ENCODE results near the gene POU6F2.

Gene POU6F2

GRCh38 chr7:39035903-39036302 is 58.2 kb downstream of the POU6F2 start:
- H3K27ac ChIP-seq (ENCODE audit: extremely low read depth, low read depth, low read length), result no peak overlapping the region
- POLR2A ChIA-PET, result no interaction called here
- no peaks in the 10 kb centered on the region for H3K4me1 ChIP-seq (ENCODE audit: control insufficient read depth, insufficient read depth, low read length)
- CTCF ChIA-PET, result interaction anchor here (0.6 to 0.7 kb wide), 3 partner anchors 240 to 1197 kb away, joined by 3 read pairs; no protein-coding TSS in a partner anchor
- H3K36me3 ChIP-seq (ENCODE audit: control insufficient read depth in 2 of 2, insufficient read depth in 1 of 2, low read length in 2 of 2), result no peaks in the 10 kb centered on the region
- no peak overlapping the region for H3K4me3 ChIP-seq (ENCODE audit: low read depth, low read length)
- TF ChIP-seq ZFP69B (tag by site-specific recombination; IDR thresholded peaks at IDR 0.05) (no peak), ZBTB7A (tag by site-specific recombination; IDR thresholded peaks at IDR 0.05; ENCODE audit: low read depth) (no peak), ZNF202 (tag by site-specific recombination; IDR thresholded peaks at IDR 0.05; ENCODE audit: borderline replicate concordance) (no peak), GLIS2 (tag by site-specific recombination; IDR thresholded peaks at IDR 0.05) (no peak), WT1 (tag by site-specific recombination; IDR thresholded peaks at IDR 0.05) (no peak), ZNF677 (tag by site-specific recombination; IDR thresholded peaks at IDR 0.05) (no peak), TRIM28 (IDR thresholded peaks at IDR 0.05; ENCODE audit: borderline replicate concordance, low read length) (no peak), ZNF174 (tag by site-specific recombination; IDR thresholded peaks at IDR 0.05) (no peak), ZNF701 (tag by site-specific recombination; IDR thresholded peaks at IDR 0.05) (no peak), SP7 (tag by site-specific recombination; IDR thresholded peaks at IDR 0.05) (no peak), ZNF324 (tag by site-specific recombination; IDR thresholded peaks at IDR 0.05) (no peak), SCRT1 (tag by site-specific recombination; IDR thresholded peaks at IDR 0.05; ENCODE audit: borderline replicate concordance) (no peak), PRDM2 (tag by site-specific recombination; IDR thresholded peaks at IDR 0.05; ENCODE audit: borderline replicate concordance) (no peak)
- TF ChIP-seq, protein P1, sequence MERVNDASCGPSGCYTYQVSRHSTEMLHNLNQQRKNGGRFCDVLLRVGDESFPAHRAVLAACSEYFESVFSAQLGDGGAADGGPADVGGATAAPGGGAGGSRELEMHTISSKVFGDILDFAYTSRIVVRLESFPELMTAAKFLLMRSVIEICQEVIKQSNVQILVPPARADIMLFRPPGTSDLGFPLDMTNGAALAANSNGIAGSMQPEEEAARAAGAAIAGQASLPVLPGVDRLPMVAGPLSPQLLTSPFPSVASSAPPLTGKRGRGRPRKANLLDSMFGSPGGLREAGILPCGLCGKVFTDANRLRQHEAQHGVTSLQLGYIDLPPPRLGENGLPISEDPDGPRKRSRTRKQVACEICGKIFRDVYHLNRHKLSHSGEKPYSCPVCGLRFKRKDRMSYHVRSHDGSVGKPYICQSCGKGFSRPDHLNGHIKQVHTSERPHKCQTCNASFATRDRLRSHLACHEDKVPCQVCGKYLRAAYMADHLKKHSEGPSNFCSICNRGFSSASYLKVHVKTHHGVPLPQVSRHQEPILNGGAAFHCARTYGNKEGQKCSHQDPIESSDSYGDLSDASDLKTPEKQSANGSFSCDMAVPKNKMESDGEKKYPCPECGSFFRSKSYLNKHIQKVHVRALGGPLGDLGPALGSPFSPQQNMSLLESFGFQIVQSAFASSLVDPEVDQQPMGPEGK (tag by site-specific recombination; IDR thresholded peaks at IDR 0.05), result no peak
- H3K9me3 ChIP-seq (ENCODE audit: control insufficient read depth, insufficient read depth, low read depth, low read length), result no peaks in the 10 kb centered on the region

DNA sequence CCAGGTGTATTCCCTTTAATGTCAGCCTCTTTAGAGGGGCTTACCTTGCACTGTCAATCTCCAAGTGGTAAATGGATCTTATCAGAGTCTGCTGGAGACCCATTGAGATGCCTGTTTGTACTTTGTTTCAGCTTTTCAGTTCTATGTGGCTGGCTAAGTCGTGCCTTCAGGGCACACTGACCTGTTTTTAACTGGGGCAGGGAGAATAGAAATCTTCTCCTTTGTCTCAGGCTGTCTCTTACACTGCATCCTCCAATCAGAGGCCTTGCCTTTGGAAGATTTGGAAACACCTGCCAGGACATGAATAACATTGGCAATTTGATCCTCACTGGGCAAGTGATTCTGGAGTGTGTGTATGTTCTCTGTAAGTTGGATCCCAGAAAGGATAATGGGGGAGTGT is 65.0 kb downstream of the POU6F2 start:
- Histone ChIP-seq H3K27ac (ENCODE audit: extremely low read depth, low read depth, low read length) (no peak overlapping the region), H3K36me3 (ENCODE audit: control insufficient read depth in 2 of 2, insufficient read depth in 1 of 2, low read length in 2 of 2) (no peaks in the 10 kb centered on the region), H3K4me1 (ENCODE audit: control insufficient read depth, insufficient read depth, low read length) (no peaks in the 10 kb centered on the region), H3K4me3 (ENCODE audit: low read depth, low read length) (no peak overlapping the region), H3K9me3 (ENCODE audit: control insufficient read depth, insufficient read depth, low read depth, low read length) (no peaks in the 10 kb centered on the region)
- POLR2A ChIA-PET, result no interaction called here
- CTCF ChIA-PET, result no interaction called here
- TF ChIP-seq, protein P2, sequence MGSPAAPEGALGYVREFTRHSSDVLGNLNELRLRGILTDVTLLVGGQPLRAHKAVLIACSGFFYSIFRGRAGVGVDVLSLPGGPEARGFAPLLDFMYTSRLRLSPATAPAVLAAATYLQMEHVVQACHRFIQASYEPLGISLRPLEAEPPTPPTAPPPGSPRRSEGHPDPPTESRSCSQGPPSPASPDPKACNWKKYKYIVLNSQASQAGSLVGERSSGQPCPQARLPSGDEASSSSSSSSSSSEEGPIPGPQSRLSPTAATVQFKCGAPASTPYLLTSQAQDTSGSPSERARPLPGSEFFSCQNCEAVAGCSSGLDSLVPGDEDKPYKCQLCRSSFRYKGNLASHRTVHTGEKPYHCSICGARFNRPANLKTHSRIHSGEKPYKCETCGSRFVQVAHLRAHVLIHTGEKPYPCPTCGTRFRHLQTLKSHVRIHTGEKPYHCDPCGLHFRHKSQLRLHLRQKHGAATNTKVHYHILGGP (tag by site-specific recombination; IDR thresholded peaks at IDR 0.05), result no peak
- TF ChIP-seq MEIS1 (CRISPR knock-in tag; IDR thresholded peaks at IDR 0.05; ENCODE audit: borderline replicate concordance), result no peak
- TF ChIP-seq FEZF1 (tag by site-specific recombination; IDR thresholded peaks at IDR 0.05), result no peak
- TF ChIP-seq ZNF211 (tag by site-specific recombination; IDR thresholded peaks at IDR 0.05; ENCODE audit: low read depth), result no peak
- no peak for TF ChIP-seq ZNF530 (tag by site-specific recombination; IDR thresholded peaks at IDR 0.05; ENCODE audit: low read depth)
- no peak for TF ChIP-seq ZNF621 (tag by site-specific recombination; IDR thresholded peaks at IDR 0.05)
- TF ChIP-seq, protein P3, sequence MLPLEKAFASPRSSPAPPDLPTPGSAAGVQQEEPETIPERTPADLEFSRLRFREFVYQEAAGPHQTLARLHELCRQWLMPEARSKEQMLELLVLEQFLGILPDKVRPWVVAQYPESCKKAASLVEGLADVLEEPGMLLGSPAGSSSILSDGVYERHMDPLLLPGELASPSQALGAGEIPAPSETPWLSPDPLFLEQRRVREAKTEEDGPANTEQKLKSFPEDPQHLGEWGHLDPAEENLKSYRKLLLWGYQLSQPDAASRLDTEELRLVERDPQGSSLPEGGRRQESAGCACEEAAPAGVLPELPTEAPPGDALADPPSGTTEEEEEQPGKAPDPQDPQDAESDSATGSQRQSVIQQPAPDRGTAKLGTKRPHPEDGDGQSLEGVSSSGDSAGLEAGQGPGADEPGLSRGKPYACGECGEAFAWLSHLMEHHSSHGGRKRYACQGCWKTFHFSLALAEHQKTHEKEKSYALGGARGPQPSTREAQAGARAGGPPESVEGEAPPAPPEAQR (tag by site-specific recombination; IDR thresholded peaks at IDR 0.05), result no peak
- TF ChIP-seq EGR2 (tag by site-specific recombination; IDR thresholded peaks at IDR 0.05; ENCODE audit: low read depth), result no peak
- no peak for TF ChIP-seq ZNF677 (tag by site-specific recombination; IDR thresholded peaks at IDR 0.05)
- TF ChIP-seq SALL2 (tag by site-specific recombination; IDR thresholded peaks at IDR 0.05; ENCODE audit: borderline replicate concordance), result no peak
- no peak for TF ChIP-seq ZBTB8A (tag by site-specific recombination; IDR thresholded peaks at IDR 0.05)
- no peak for TF ChIP-seq ZNF354C (tag by site-specific recombination; IDR thresholded peaks at IDR 0.05; ENCODE audit: borderline replicate concordance, low read depth)
- no peak for TF ChIP-seq ZNF404 (tag by site-specific recombination; IDR thresholded peaks at IDR 0.05)
- TF ChIP-seq SETDB1 (IDR thresholded peaks at IDR 0.05; ENCODE audit: insufficient read length, low read length), result no peak

Measured in HEK293 (cell line).